ENCODE results near the gene SPAG4.

Gene SPAG4

DNA sequence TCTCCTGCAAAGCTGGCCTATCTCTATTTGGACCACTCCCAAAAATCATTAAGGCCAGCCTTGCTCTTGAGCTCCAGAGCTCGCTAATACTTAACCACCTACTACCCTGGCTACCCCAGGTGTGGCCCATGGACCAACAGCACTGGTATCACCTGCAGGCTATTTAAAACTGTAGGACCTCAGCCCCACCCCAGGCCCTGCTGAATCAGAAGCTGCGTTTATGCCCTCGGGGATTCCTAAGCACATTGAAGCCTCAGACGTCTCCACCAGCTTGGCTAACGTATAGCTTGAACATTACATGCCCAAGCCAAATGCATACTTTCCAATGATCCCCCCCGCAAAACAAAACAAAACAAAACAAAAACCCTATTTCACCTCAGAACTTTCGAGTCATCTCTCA lies 19.7 kb upstream of the SPAG4 start:
- no peak overlapping the region for H2BK5ac ChIP-seq (ENCODE audit: low read length)
- H3K23ac ChIP-seq (ENCODE audit: low read depth, low read length, poor library complexity), result no peak overlapping the region
- no peak overlapping the region for H3K4me3 ChIP-seq (ENCODE audit: low read length in 2 of 2)
- no peak overlapping the region for H3K18ac ChIP-seq (ENCODE audit: low read length)
- H3K79me1 ChIP-seq (ENCODE audit: low read depth, low read length), result no peaks in the 10 kb centered on the region
- no peak overlapping the region for H4K8ac ChIP-seq (ENCODE audit: low read depth, low read length)
- no peak overlapping the region for H2BK120ac ChIP-seq (ENCODE audit: low read depth, low read length)
- H3K27me3 ChIP-seq (ENCODE audit: control insufficient read depth in 3 of 3, insufficient read depth in 3 of 3, low read depth in 1 of 3, low read length in 3 of 3), result peaks cover 5 to 53% (median 14%) of the 10 kb centered on the region in 3 experiments
- H3K9ac ChIP-seq (ENCODE audit: low read depth, low read length, poor library complexity), result no peak overlapping the region
- no peak overlapping the region for H2AK5ac ChIP-seq (ENCODE audit: low read depth, low read length)
- WGBS, 2 donors (ENCODE audit: extremely low coverage in 2 of 2, insufficient read length in 2 of 2, insufficient replicate concordance in 1 of 2), result 100% methylated on average over 1 to 2 of the region's 7 CpGs
- H3K4me1 ChIP-seq (ENCODE audit: control insufficient read depth in 2 of 2, insufficient read depth in 1 of 2, low read depth in 1 of 2, low read length in 2 of 2), result peaks cover 4% of the 10 kb centered on the region in 2 donors
- H3K14ac ChIP-seq (ENCODE audit: low read length), result no peak overlapping the region
- no peak overlapping the region for H3K4ac ChIP-seq (ENCODE audit: low read length)
- H3K36me3 ChIP-seq (replicated peaks in 1 of 2; ENCODE audit: control insufficient read depth in 2 of 2, insufficient read depth in 2 of 2, low read length in 2 of 2), result no peaks in the 10 kb centered on the region
- H2BK12ac ChIP-seq (ENCODE audit: low read length), result no peak overlapping the region
- H3K9me3 ChIP-seq (replicated peaks in 1 of 2; ENCODE audit: control insufficient read depth in 2 of 2, insufficient read depth in 1 of 2, low read depth in 1 of 2, low read length in 2 of 2), result peaks cover 0 to 1% of the 10 kb centered on the region in 2 donors
- no peak overlapping the region for H2BK15ac ChIP-seq (ENCODE audit: low read length)
- H4K91ac ChIP-seq (ENCODE audit: low read depth, low read length, poor library complexity), result no peak overlapping the region
- H3K27ac ChIP-seq (replicated peaks; ENCODE audit: low read length), result no peak overlapping the region
- H3K4me2 ChIP-seq (ENCODE audit: insufficient read depth, low read length, poor library complexity, severe bottlenecking), result no peak overlapping the region
- DNase-seq (ENCODE audit: low spot score), result no peak
- no peak overlapping the region for H2AFZ ChIP-seq (ENCODE audit: low read length)

DNA sequence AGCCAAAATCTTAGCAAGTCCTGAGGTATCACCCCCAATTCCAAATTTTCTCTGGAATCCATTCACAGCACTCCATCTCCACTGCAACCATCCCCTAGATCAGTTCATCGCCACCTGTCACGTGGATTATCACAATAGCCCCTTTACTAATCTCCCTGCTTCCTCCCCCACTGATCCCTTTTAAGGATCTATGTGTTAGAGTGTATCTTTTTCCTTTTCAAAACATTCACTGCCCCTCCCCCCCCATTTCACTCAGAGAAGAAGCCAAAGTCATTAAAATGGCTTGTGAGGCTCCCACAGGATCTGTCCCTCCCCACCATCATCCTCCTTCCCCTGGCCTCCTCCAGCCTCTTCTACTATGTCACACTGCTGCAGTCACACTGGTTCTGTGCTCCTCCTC lies 18.4 kb upstream of the SPAG4 start:
- no peak overlapping the region for H4K8ac ChIP-seq (ENCODE audit: low read depth, low read length)
- no peak overlapping the region for H3K23ac ChIP-seq (ENCODE audit: low read depth, low read length, poor library complexity)
- no peak for DNase-seq (ENCODE audit: low spot score)
- peaks cover 6 to 9% of the 10 kb centered on the region in 2 donors for H3K4me1 ChIP-seq (ENCODE audit: control insufficient read depth in 2 of 2, insufficient read depth in 1 of 2, low read depth in 1 of 2, low read length in 2 of 2)
- H2BK5ac ChIP-seq (ENCODE audit: low read length), result no peak overlapping the region
- no peak overlapping the region for H3K4ac ChIP-seq (ENCODE audit: low read length)
- H2AK5ac ChIP-seq (ENCODE audit: low read depth, low read length), result no peak overlapping the region
- no peak overlapping the region for H4K91ac ChIP-seq (ENCODE audit: low read depth, low read length, poor library complexity)
- H3K9me3 ChIP-seq (replicated peaks in 1 of 2; ENCODE audit: control insufficient read depth in 2 of 2, insufficient read depth in 1 of 2, low read depth in 1 of 2, low read length in 2 of 2), result peaks cover 0 to 3% of the 10 kb centered on the region in 2 donors
- H3K4me2 ChIP-seq (ENCODE audit: insufficient read depth, low read length, poor library complexity, severe bottlenecking), result no peak overlapping the region
- peaks cover 5 to 66% (median 26%) of the 10 kb centered on the region in 3 experiments for H3K27me3 ChIP-seq (ENCODE audit: control insufficient read depth in 3 of 3, insufficient read depth in 3 of 3, low read depth in 1 of 3, low read length in 3 of 3)
- WGBS, 2 donors (ENCODE audit: extremely low coverage in 2 of 2, insufficient read length in 2 of 2, insufficient replicate concordance in 1 of 2), result no CpG with 5 or more reads among the region's 2 CpGs
- no peaks in the 10 kb centered on the region for H3K36me3 ChIP-seq (replicated peaks in 1 of 2; ENCODE audit: control insufficient read depth in 2 of 2, insufficient read depth in 2 of 2, low read length in 2 of 2)
- no peak overlapping the region for H3K14ac ChIP-seq (ENCODE audit: low read length)
- no peak overlapping the region for H3K27ac ChIP-seq (replicated peaks; ENCODE audit: low read length)
- H3K9ac ChIP-seq (ENCODE audit: low read depth, low read length, poor library complexity), result peak overlapping the region; percentile 60
- H2AFZ ChIP-seq (ENCODE audit: low read length), result no peak overlapping the region
- H3K79me1 ChIP-seq (ENCODE audit: low read depth, low read length), result no peaks in the 10 kb centered on the region
- no peak overlapping the region for H2BK120ac ChIP-seq (ENCODE audit: low read depth, low read length)
- H2BK15ac ChIP-seq (ENCODE audit: low read length), result no peak overlapping the region
- H2BK12ac ChIP-seq (ENCODE audit: low read length), result no peak overlapping the region
- no peak overlapping the region for H3K4me3 ChIP-seq (ENCODE audit: low read length in 2 of 2)
- no peak overlapping the region for H3K18ac ChIP-seq (ENCODE audit: low read length)

DNA sequence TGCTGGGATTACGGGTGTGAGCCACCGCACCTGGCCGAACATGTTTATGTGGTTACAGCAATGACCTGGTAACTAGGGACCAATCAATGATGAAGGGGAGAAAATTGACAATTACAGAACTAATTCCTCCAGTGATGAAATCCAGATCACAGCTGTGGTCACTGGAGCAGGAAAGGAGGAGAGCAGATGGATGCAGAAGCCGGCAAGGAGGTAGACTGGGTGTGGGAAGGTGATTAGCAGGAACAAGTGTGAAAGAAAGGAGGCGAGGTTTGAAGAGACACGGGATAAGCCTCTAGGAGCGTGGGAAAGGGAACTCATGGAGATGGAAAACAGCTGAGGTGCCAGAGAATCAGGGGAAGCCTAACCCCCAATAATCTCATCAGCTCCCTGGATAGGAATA lies 17.2 kb upstream of the SPAG4 start:
- DNase-seq (ENCODE audit: low spot score), result no peak
- H3K23ac ChIP-seq (ENCODE audit: low read depth, low read length, poor library complexity), result no peak overlapping the region
- no peak overlapping the region for H3K9ac ChIP-seq (ENCODE audit: low read depth, low read length, poor library complexity)
- no peak overlapping the region for H2AFZ ChIP-seq (ENCODE audit: low read length)
- H3K4me3 ChIP-seq (ENCODE audit: low read length in 2 of 2), result no peak overlapping the region
- H3K14ac ChIP-seq (ENCODE audit: low read length), result no peak overlapping the region
- H3K4me1 ChIP-seq (ENCODE audit: control insufficient read depth in 2 of 2, insufficient read depth in 1 of 2, low read depth in 1 of 2, low read length in 2 of 2), result peaks cover 6 to 10% of the 10 kb centered on the region in 2 donors
- H3K36me3 ChIP-seq (replicated peaks in 1 of 2; ENCODE audit: control insufficient read depth in 2 of 2, insufficient read depth in 2 of 2, low read length in 2 of 2), result no peaks in the 10 kb centered on the region
- H3K27ac ChIP-seq (replicated peaks; ENCODE audit: low read length), result no peak overlapping the region
- no peak overlapping the region for H3K4me2 ChIP-seq (ENCODE audit: insufficient read depth, low read length, poor library complexity, severe bottlenecking)
- peaks cover 8 to 79% (median 36%) of the 10 kb centered on the region in 3 experiments for H3K27me3 ChIP-seq (ENCODE audit: control insufficient read depth in 3 of 3, insufficient read depth in 3 of 3, low read depth in 1 of 3, low read length in 3 of 3)
- no peak overlapping the region for H2BK12ac ChIP-seq (ENCODE audit: low read length)
- H3K4ac ChIP-seq (ENCODE audit: low read length), result no peak overlapping the region
- H4K91ac ChIP-seq (ENCODE audit: low read depth, low read length, poor library complexity), result no peak overlapping the region
- H3K9me3 ChIP-seq (replicated peaks in 1 of 2; ENCODE audit: control insufficient read depth in 2 of 2, insufficient read depth in 1 of 2, low read depth in 1 of 2, low read length in 2 of 2), result peaks cover 0 to 5% of the 10 kb centered on the region in 2 donors
- WGBS, 2 donors (ENCODE audit: extremely low coverage in 2 of 2, insufficient read length in 2 of 2, insufficient replicate concordance in 1 of 2), result no CpG with 5 or more reads among the region's 7 CpGs
- H2AK5ac ChIP-seq (ENCODE audit: low read depth, low read length), result no peak overlapping the region
- H3K79me1 ChIP-seq (ENCODE audit: low read depth, low read length), result peaks cover 2% of the 10 kb centered on the region
- H4K8ac ChIP-seq (ENCODE audit: low read depth, low read length), result no peak overlapping the region
- no peak overlapping the region for H2BK15ac ChIP-seq (ENCODE audit: low read length)
- no peak overlapping the region for H2BK5ac ChIP-seq (ENCODE audit: low read length)
- no peak overlapping the region for H2BK120ac ChIP-seq (ENCODE audit: low read depth, low read length)
- no peak overlapping the region for H3K18ac ChIP-seq (ENCODE audit: low read length)

DNA sequence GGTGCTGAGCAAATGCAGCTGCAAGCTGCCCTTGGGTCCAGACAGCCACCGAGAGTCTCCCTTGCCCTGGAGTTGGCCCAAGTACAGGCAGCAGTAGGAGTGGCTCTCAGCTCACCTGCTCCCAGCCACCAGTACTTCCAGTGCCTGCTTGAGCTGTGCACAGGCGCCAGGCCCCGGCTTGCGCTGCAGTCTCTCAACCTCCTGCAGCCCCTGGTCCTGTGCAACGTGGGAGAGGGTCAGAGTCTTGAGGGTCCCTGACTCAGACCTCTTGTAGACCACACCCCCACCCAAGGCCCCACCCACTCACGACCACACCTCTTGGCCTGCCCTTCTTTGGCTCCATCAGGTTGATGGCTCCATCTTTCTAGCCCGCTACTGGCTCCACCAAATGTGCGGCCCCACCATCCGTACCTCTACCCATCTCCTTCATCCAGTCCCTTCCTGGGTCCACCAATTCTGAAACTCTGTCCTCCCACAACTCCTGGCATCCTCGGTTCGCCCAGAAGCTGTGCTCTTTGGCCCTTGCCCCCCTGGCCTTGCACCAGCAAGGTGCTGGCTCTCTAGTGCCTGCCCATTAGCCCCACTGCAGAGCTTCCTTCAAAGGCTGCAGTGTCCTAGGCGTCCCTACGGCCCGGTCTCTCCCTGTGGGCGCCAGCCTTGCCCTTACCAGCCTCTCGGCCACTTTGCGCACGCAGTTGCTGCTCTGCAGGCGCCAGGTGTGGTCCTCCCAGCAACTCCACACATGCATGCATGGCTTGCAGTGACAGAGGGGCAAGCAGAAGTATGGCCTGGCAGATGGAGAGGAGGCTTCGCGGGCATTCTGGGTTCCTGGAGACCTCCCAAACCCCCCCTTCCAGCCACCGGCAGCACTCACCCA lies 16.5 kb upstream of the SPAG4 start:
- H4K8ac ChIP-seq (ENCODE audit: low read depth, low read length), result no peak overlapping the region
- H2BK12ac ChIP-seq (ENCODE audit: low read length), result no peak overlapping the region
- no peak overlapping the region for H2BK120ac ChIP-seq (ENCODE audit: low read depth, low read length)
- H3K9me3 ChIP-seq (replicated peaks in 1 of 2; ENCODE audit: control insufficient read depth in 2 of 2, insufficient read depth in 1 of 2, low read depth in 1 of 2, low read length in 2 of 2), result peaks cover 0 to 5% of the 10 kb centered on the region in 2 donors
- no peak overlapping the region for H4K91ac ChIP-seq (ENCODE audit: low read depth, low read length, poor library complexity)
- H3K18ac ChIP-seq (ENCODE audit: low read length), result peak overlapping the region; percentile 13
- H3K14ac ChIP-seq (ENCODE audit: low read length), result no peak overlapping the region
- peaks cover 2% of the 10 kb centered on the region for H3K79me1 ChIP-seq (ENCODE audit: low read depth, low read length)
- H3K27me3 ChIP-seq (ENCODE audit: control insufficient read depth in 3 of 3, insufficient read depth in 3 of 3, low read depth in 1 of 3, low read length in 3 of 3), result peaks cover 8 to 83% (median 36%) of the 10 kb centered on the region in 3 experiments
- no peak for DNase-seq (ENCODE audit: low spot score)
- no peak overlapping the region for H3K9ac ChIP-seq (ENCODE audit: low read depth, low read length, poor library complexity)
- H3K4ac ChIP-seq (ENCODE audit: low read length), result no peak overlapping the region
- H3K4me2 ChIP-seq (ENCODE audit: insufficient read depth, low read length, poor library complexity, severe bottlenecking), result no peak overlapping the region
- no peak overlapping the region for H2BK15ac ChIP-seq (ENCODE audit: low read length)
- peak overlapping the region; percentile 25 for H2AK5ac ChIP-seq (ENCODE audit: low read depth, low read length)
- H3K36me3 ChIP-seq (replicated peaks in 1 of 2; ENCODE audit: control insufficient read depth in 2 of 2, insufficient read depth in 2 of 2, low read length in 2 of 2), result no peaks in the 10 kb centered on the region
- no CpG with 5 or more reads among the region's 22 CpGs for WGBS, 2 donors (ENCODE audit: extremely low coverage in 2 of 2, insufficient read length in 2 of 2, insufficient replicate concordance in 1 of 2)
- H3K27ac ChIP-seq (replicated peaks; ENCODE audit: low read length), result no peak overlapping the region
- H3K4me3 ChIP-seq (ENCODE audit: low read length in 2 of 2), result no peak overlapping the region
- H3K4me1 ChIP-seq (ENCODE audit: control insufficient read depth in 2 of 2, insufficient read depth in 1 of 2, low read depth in 1 of 2, low read length in 2 of 2), result peaks cover 6 to 10% of the 10 kb centered on the region in 2 donors
- no peak overlapping the region for H2BK5ac ChIP-seq (ENCODE audit: low read length)
- peak overlapping the region; percentile 6 for H3K23ac ChIP-seq (ENCODE audit: low read depth, low read length, poor library complexity)
- H2AFZ ChIP-seq (ENCODE audit: low read length), result no peak overlapping the region

Measured in neuronal stem cell (in vitro differentiated cells).